Uterus (tissue), 4 donors: Measurements from ENCODE around the gene GRAMD2B. TPM values are rescaled to one million over a fixed set of nuclear protein-coding genes. Genes with fewer than 3 reads are reported as not detected.

Experiments
- DNase-seq, 2 donors: peaks; one replicate each; pipeline ENCODE4 v3.0.0-alpha.2; 2019 to 2020
- H3K27ac ChIP-seq, 2 donors: fragments of 200-600 bp; sonication (generic); 1 replicate in 1 of 2; 2 replicates in 1 of 2; pipeline ENCODE4 v1.5.1; 2016 to 2018
- H3K27me3 ChIP-seq, 2 donors: fragments of 200-600 bp; sonication (generic); one replicate each; pipeline ENCODE4 v1.5.1; 2018 to 2019; ENCODE audit warnings: control low read depth in 1 of 2
- H3K36me3 ChIP-seq, 2 donors: fragments of 200-600 bp; sonication (generic); one replicate each; pipeline ENCODE4 v1.5.1; 2019; ENCODE audit warnings: control low read depth in 1 of 2
- H3K4me1 ChIP-seq, 2 donors: fragments of 200-600 bp; sonication (generic); one replicate each; pipeline ENCODE4 v1.5.1; 2018 to 2019; ENCODE audit warnings: control low read depth in 1 of 2
- H3K4me3 ChIP-seq, 2 donors: fragments of 200-600 bp; sonication (generic); 1 replicate in 1 of 2; 2 replicates in 1 of 2; pipeline ENCODE4 v1.5.1; 2018 to 2019; ENCODE audit warnings: mild to moderate bottlenecking in 1 of 2
- H3K9me3 ChIP-seq, 2 donors: fragments of 200-600 bp; sonication (generic); one replicate each; pipeline ENCODE4 v1.5.1; 2019; ENCODE audit warnings: control low read depth in 1 of 2
- POLR2A ChIP-seq, 2 donors: fragments of 450-650 bp; IDR thresholded peaks; one replicate each; pipeline ENCODE4 v1.6.1; 2016; ENCODE audit warnings: antibody characterized with exemption in 2 of 2, mild to moderate bottlenecking in 1 of 2, moderate library complexity in 1 of 2
- intact Hi-C: fragments of 100-400 bp; cut with DNase I; formaldehyde crosslinking; loops from one replicate; pipeline ENCODE4 v1.15.1; 2023; ENCODE audit warnings: low total_unique reads
- total RNA-seq, 4 donors: library from RNA; depleted of rRNA in 3 of 4; stranded (reverse); fragments of >200 nt in 3 of 4; gene quantifications; one replicate each; pipeline versions ENCODE4 v1.1.0 to v1.2.4, GENCODE V29; 2014 to 2023
- TF ChIP-seq, protein P1 (sequence below), 4 experiments: fragments of 200-600 bp in 2 of 4; fragments of 450-650 bp in 2 of 4; sonication (generic) in 2 of 4; IDR thresholded peaks; one replicate each; pipeline ENCODE4 v1.5.1; 2016 to 2019; ENCODE audit warnings: antibody characterized with exemption in 4 of 4, mild to moderate bottlenecking in 2 of 4, moderate library complexity in 1 of 4
- donor health status: DM: yes; HTN: yes; CAD: no.

GRAMD2B gene
- total RNA-seq, 4 donors from 2014 or later, result 34.0 to 91.5 (median 58.8) TPM

DNA sequence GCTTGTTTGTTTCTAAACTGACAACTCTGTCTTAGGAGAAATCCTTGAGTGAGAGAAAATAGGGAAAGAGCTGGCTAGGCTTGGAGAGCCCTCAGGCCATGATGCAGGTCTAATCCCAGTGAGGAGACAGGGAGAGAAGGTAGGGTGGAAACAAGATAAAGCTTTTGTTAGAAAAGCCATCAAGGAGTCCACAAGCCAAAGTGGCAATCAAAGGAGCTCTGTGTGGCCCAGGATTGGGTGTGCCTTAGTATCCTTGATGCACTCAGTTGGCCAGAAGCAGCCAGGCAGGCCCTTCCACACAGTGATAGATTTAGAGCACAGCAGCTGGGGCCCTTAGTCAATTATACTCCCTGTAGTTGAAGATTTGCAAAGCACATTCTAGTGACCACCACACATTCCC lies 97.9 kb downstream of the GRAMD2B start:
- H3K36me3 ChIP-seq, result no peaks in the 10 kb centered on the region
- peaks cover 9 to 24% of the 10 kb centered on the region in 2 donors for H3K4me1 ChIP-seq
- intact Hi-C loops, result no loop called here
- H3K27ac ChIP-seq, result peak overlapping the region; percentile 83 to 95
- DNase-seq, result no peak
- H3K9me3 ChIP-seq, result no peaks in the 10 kb centered on the region
- no peaks in the 10 kb centered on the region for H3K27me3 ChIP-seq
- TF ChIP-seq, protein P1, sequence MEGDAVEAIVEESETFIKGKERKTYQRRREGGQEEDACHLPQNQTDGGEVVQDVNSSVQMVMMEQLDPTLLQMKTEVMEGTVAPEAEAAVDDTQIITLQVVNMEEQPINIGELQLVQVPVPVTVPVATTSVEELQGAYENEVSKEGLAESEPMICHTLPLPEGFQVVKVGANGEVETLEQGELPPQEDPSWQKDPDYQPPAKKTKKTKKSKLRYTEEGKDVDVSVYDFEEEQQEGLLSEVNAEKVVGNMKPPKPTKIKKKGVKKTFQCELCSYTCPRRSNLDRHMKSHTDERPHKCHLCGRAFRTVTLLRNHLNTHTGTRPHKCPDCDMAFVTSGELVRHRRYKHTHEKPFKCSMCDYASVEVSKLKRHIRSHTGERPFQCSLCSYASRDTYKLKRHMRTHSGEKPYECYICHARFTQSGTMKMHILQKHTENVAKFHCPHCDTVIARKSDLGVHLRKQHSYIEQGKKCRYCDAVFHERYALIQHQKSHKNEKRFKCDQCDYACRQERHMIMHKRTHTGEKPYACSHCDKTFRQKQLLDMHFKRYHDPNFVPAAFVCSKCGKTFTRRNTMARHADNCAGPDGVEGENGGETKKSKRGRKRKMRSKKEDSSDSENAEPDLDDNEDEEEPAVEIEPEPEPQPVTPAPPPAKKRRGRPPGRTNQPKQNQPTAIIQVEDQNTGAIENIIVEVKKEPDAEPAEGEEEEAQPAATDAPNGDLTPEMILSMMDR (IDR thresholded peaks at IDR 0.05), result no peak
- TF ChIP-seq POLR2A (IDR thresholded peaks at IDR 0.05), result no peak
- no peak overlapping the region for H3K4me3 ChIP-seq

GRCh38 chr5:126523818-126524510 lies 100.8 kb downstream of the GRAMD2B start:
- Histone ChIP-seq H3K36me3 (no peaks in the 10 kb centered on the region), H3K27me3 (no peaks in the 10 kb centered on the region), H3K27ac (peak overlapping the region; percentile 83 to 95), H3K4me1 (peaks cover 9 to 17% of the 10 kb centered on the region in 2 donors), H3K4me3 (no peak overlapping the region), H3K9me3 (no peaks in the 10 kb centered on the region)
- intact Hi-C loops, result no loop called here
- TF ChIP-seq, protein P1 (IDR thresholded peaks at IDR 0.05), result no peak
- TF ChIP-seq POLR2A (IDR thresholded peaks at IDR 0.05), result no peak
- no peak for DNase-seq

DNA sequence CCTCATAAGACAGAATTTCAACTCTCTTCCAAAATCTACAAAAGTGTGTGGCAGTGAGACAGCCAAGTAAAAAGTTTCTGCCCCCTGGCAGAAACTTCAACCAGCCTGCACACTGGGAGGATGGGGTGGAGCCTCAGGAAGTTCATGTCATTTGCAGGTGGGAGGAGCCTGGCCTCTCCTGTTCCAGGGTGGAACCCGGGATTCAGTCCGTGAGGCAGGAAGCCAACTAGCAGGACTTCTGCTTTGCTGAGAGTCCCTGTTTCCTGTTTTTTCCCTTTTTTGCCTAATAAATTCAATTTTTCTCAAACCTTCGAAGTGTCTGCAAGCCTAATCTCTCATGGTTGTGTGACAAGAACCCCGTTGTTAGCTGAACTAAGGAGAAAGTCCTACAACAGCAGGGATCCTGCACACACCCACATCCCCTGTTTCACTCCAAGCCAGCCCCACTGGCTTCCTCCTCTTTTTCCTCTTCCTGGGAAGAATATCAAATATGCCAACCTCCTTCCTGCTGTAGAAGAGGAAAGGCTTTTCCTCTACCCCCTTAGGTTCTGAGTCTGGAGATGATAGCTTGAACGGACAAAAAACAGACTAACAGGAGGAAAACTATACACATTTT lies 102.5 kb downstream of the GRAMD2B start:
- H3K4me1 ChIP-seq, result peaks cover 9 to 17% of the 10 kb centered on the region in 2 donors
- TF ChIP-seq POLR2A (IDR thresholded peaks at IDR 0.05), result peak; percentile 13 to 57
- TF ChIP-seq, protein P1 (IDR thresholded peaks at IDR 0.05), result no peak
- H3K27me3 ChIP-seq, result no peaks in the 10 kb centered on the region
- DNase-seq, result peak; percentile 66 to 87
- H3K4me3 ChIP-seq, result no peak overlapping the region
- no peaks in the 10 kb centered on the region for H3K9me3 ChIP-seq
- intact Hi-C loops, result no loop called here
- peak overlapping the region; percentile 83 to 95 for H3K27ac ChIP-seq
- no peaks in the 10 kb centered on the region for H3K36me3 ChIP-seq

DNA sequence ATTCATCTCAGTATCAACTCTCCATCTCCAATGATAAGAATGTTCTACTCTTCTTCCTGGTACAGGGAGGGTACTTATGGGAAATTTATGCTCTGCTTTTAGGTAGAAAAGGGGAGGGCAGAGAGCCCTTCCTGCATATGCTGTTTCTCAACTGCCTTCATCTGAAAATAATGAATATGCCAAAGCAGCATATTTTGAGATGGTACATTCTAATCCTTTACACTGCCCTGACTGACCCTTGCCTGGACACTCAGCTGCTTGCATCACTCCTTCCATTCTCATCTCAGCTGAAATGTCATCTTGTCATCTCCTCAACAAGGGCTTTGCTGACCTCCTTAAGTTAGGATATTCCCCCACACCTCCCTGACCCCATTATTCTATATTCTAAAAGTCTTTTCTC lies 103.3 kb downstream of the GRAMD2B start:
- no peaks in the 10 kb centered on the region for H3K36me3 ChIP-seq
- no peak for TF ChIP-seq POLR2A (IDR thresholded peaks at IDR 0.05)
- TF ChIP-seq, protein P1 (IDR thresholded peaks at IDR 0.05), result no peak
- H3K27me3 ChIP-seq, result no peaks in the 10 kb centered on the region
- no peak for DNase-seq
- peaks cover 9 to 17% of the 10 kb centered on the region in 2 donors for H3K4me1 ChIP-seq
- no peak overlapping the region for H3K4me3 ChIP-seq
- intact Hi-C loops, result no loop called here
- peak overlapping the region; percentile 83 to 95 for H3K27ac ChIP-seq
- H3K9me3 ChIP-seq, result no peaks in the 10 kb centered on the region

DNA sequence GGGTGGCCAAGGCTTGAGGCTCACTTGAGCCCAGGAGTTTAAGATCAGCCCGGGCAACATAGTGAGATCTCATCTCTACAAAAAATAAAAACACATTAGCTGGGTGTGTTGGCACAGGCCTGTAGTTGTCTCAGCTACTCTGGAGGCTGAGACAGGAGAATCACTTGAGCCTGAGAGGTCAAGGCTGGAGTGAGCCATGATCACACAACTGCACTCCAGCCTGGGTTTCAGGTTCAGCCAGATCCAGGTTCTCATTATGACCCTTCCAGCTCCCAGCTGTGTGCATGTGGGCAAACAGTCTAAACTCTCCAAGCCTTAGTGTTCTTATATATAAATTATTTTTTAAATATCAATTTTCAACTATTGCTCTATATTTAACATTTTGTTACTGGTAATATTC lies 103.9 kb downstream of the GRAMD2B start:
- Histone ChIP-seq H3K4me3 (no peak overlapping the region), H3K27ac (peak overlapping the region in 1 of 2 donors; percentile 83), H3K4me1 (peaks cover 14 to 17% of the 10 kb centered on the region in 2 donors), H3K9me3 (no peaks in the 10 kb centered on the region), H3K27me3 (no peaks in the 10 kb centered on the region), H3K36me3 (no peaks in the 10 kb centered on the region)
- intact Hi-C loops, result no loop called here
- no peak for TF ChIP-seq POLR2A (IDR thresholded peaks at IDR 0.05)
- TF ChIP-seq, protein P1 (IDR thresholded peaks at IDR 0.05), result no peak
- DNase-seq, result no peak
